Muscle of back (tissue), 13 donors: ENCODE measurements around the gene LRIG3. TPM values are rescaled to one million over a fixed set of nuclear protein-coding genes. Genes with fewer than 3 reads are reported as not detected.
"Not testable (repeated sequence)": the region's sequence is repeated elsewhere in the genome, so short reads cannot be mapped to it uniquely, and the experiment has no call there.

ENCODE experiments used
- DNase-seq, 3 donors: peaks; one replicate each; pipeline versions ENCODE4 v3.0.0 to v3.0.0-alpha.2; 2013
- long read RNA-seq, 9 donors: transcript quantifications; one replicate each; lab custom pipeline, GENCODE V29; 2026
- polyA plus RNA-seq, 10 donors: library from polyadenylated mRNA; unstranded; fragments of 120-200 nt; gene quantifications; one replicate each; pipeline ENCODE4 v1.2.1, GENCODE V29; 2013; ENCODE audit not compliant: insufficient read length in 10 of 10

The LRIG3 gene, protein sequence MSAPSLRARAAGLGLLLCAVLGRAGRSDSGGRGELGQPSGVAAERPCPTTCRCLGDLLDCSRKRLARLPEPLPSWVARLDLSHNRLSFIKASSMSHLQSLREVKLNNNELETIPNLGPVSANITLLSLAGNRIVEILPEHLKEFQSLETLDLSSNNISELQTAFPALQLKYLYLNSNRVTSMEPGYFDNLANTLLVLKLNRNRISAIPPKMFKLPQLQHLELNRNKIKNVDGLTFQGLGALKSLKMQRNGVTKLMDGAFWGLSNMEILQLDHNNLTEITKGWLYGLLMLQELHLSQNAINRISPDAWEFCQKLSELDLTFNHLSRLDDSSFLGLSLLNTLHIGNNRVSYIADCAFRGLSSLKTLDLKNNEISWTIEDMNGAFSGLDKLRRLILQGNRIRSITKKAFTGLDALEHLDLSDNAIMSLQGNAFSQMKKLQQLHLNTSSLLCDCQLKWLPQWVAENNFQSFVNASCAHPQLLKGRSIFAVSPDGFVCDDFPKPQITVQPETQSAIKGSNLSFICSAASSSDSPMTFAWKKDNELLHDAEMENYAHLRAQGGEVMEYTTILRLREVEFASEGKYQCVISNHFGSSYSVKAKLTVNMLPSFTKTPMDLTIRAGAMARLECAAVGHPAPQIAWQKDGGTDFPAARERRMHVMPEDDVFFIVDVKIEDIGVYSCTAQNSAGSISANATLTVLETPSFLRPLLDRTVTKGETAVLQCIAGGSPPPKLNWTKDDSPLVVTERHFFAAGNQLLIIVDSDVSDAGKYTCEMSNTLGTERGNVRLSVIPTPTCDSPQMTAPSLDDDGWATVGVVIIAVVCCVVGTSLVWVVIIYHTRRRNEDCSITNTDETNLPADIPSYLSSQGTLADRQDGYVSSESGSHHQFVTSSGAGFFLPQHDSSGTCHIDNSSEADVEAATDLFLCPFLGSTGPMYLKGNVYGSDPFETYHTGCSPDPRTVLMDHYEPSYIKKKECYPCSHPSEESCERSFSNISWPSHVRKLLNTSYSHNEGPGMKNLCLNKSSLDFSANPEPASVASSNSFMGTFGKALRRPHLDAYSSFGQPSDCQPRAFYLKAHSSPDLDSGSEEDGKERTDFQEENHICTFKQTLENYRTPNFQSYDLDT
- polyA plus RNA-seq = 10 to 100 TPM; 27.3 to 49.4 (median 33.3) TPM
- long read RNA-seq, donor 1, full-length matches to known transcripts = 3 of 3 reads
- long read RNA-seq, donor 1, partial matches to known transcripts = 0 of 3 reads
- long read RNA-seq, donor 1, other reads (novel, unspliced or antisense) = 0 of 3 reads
- long read RNA-seq, donor 2, full-length matches to known transcripts = 4 of 9 reads
- long read RNA-seq, donor 2, partial matches to known transcripts = 5 of 9 reads
- long read RNA-seq, donor 2, other reads (novel, unspliced or antisense) = 0 of 9 reads
- long read RNA-seq, donor 3 = 0 reads
- long read RNA-seq, donor 4, full-length matches to known transcripts = 2 of 8 reads
- long read RNA-seq, donor 4, partial matches to known transcripts = 6 of 8 reads
- long read RNA-seq, donor 4, other reads (novel, unspliced or antisense) = 0 of 8 reads
- long read RNA-seq, donor 5, full-length matches to known transcripts = 1 of 6 reads
- long read RNA-seq, donor 5, partial matches to known transcripts = 5 of 6 reads
- long read RNA-seq, donor 5, other reads (novel, unspliced or antisense) = 0 of 6 reads
- long read RNA-seq, donor 6, full-length matches to known transcripts = 3 of 10 reads
- long read RNA-seq, donor 6, partial matches to known transcripts = 7 of 10 reads
- long read RNA-seq, donor 6, other reads (novel, unspliced or antisense) = 0 of 10 reads
- long read RNA-seq, donor 7, full-length matches to known transcripts = 2 of 7 reads
- long read RNA-seq, donor 7, partial matches to known transcripts = 5 of 7 reads
- long read RNA-seq, donor 7, other reads (novel, unspliced or antisense) = 0 of 7 reads
- long read RNA-seq, donor 8, full-length matches to known transcripts = 2 of 13 reads
- long read RNA-seq, donor 8, partial matches to known transcripts = 11 of 13 reads
- long read RNA-seq, donor 8, other reads (novel, unspliced or antisense) = 0 of 13 reads
- long read RNA-seq, donor 9 = 0 reads

DNA sequence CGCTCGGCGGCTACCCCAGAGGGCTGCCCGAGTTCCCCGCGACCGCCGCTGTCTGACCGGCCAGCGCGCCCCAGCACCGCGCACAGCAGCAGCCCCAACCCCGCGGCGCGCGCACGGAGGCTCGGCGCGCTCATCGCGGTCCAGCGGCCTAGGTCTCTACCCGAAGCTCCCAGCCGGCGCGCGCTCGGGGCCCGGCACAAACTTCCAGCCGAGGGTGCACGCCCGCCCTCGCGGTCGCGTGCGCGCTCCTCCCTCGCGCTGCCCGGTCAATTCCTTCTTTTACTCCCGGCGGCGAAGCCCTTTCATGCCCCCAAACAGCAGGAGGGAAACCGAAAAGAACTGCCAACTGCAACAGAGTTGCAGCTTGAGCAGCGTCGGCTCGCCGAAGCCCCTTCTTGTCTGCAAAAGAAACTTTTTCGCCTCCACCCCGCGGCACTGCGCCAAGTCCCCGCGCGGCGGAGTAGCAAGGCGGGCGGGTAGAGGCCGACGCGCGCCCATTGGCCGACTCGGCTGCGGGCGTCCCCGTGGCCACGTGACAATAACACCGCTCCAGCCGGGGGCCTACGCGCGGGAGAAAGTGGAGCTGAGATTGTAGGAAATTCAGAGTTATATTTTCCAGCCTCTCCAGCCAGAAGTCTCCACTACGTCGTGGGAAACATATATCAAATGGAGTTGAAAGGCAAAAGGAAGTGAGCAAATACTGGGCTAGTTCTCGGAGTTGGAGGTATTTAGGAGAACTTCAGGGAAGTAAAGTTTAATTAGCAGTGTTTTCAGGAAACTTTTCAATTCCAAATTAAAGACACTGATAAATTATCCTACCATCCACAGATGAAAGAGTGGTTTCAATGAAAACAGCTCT, at the start of gene LRIG3:
Gene LRIG3 (minus strand): TSS at position 403 of the 859 bp plus-strand sequence. CDS start 269 bp downstream, at position 134.
- DNase-seq = peak; percentile 97 to 99 (median 98)

DNA sequence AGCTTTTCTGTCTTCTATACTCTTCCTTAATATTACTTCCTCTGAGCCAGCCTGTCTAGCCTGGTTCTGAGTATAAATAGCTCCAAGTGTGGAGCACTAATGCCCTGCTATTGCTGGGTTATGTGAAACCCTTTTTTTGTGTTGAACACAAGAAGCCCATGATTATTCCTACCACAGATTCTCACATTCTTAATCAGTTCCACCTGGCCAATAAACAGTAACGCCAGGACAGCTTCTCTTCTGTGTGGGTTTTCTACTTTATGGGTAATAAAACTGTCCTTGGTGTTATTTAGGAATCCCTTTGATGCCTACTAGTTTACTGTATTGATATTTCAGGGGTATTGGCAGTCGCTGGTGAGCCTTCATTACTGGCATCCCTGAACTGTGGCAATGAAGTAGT, 48.9 kb upstream of the LRIG3 start:
- peak in 1 of 3 donors; percentile 10 for DNase-seq

DNA sequence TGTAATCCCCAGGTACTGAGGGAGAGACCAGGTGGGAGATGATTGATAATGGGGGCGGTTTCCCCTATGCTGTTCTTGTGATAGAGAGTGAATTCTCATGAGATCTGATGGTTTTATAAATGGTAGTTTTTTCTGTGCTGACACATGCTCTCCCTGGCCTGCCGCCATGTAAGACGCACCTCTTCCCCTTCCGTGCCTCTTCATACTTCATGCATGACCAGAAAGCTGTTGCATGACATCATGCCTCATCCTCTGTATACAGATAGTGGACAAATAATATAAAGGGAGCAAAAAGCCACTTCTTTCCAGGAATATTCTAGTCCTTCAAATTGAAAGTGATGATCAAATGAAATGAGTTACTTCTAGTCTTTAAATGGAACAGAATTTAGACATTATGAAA, 47.3 kb upstream of the LRIG3 start:
- peak; percentile 48 to 79 (median 61) for DNase-seq

DNA sequence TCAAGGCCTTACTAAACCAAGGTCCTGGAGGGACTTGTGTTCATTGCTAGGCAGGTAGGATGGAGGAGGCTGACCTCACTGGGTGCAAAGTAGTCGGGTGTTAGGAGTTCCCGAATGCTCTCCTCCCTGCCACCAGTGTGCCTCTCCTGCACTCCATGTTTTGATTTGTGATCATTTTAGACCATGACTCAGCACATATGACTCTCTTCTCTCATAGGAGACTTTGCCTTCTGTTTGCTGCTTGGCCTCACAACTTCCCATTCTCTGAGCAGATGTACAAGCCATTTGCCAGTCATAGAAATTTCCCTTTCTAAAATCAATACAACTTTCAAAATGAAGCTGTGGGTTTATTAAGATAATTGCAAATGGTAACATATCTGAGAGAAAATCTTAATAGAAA, 46.6 kb upstream of the LRIG3 start:
- peak in 1 of 3 donors; percentile 16 for DNase-seq

DNA sequence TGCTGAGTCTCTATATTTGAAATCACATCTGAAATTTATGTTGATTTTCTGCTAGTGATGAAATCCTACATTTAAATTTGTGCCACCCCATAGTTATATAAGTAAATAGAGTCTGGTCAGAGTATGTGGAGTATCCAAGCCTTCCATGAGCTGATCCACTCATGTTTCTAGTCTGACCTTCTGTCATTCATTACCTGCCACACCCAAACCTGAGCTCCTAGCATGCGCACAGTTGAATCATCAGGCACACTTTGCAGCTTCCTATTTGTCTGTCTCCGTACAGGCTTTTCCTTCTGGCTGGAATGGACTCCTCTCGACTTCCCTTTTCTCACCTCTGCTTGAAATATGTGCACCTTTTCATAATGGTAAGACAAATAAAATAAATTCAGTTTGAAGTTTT, 45.3 kb upstream of the LRIG3 start:
- DNase-seq = no peak

DNA sequence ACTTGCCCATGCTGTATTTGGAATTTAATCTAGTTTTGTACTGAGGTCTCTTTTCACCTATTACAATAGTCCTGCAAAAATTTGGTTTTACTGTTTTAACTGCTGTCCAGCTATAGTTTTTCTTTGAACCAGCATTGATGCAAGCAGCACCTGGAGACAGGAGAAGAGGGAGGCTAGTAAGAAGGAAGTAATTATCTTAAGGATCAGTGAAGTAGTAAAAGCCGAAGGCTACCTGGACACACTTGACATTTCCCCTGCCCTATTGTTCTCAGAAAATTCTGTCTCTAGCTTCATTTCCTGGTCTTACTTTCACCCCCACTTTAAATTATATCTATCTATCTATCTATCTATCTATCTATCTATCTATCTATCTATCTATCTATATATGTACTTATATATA, 43.5 kb upstream of the LRIG3 start:
- no peak for DNase-seq

DNA sequence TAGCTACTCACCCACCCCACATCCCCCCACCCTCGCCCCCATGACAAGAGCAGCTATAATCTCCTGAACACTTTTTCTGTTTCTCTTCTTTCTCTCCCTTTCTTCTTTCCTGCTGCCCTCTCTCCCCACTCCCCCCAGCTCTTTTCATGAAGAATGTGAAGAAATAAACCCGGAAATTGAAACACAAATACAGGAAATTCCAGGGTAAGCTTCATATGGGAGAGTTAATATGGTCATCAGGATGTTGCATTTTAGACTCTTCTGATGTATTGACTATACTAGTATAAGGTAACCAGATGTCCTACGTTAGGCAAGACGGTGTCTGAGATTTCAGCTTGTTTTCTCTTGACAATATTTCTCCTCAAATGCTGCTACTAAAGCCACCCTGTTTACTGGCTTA, 41.6 kb upstream of the LRIG3 start:
- no peak for DNase-seq

DNA sequence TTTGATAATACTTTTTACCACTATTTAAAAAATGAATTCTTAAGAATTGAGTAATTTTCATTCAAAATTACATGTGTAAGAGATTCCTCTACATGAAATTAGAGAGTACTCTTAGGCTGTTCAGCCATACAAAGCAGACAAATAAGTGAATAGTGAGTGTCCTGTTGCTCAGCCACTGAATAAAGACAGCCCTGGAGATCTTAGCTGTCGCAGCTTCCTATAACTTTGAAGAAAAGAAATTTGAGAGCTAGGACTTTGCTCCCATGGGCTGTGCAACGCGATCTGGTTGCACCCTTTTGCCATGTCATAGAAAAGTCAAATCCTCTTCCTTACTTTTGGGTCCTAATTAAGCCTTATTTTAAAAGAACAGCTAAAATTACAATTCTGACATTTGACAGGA, 40.9 kb upstream of the LRIG3 start:
- no peak for DNase-seq

DNA sequence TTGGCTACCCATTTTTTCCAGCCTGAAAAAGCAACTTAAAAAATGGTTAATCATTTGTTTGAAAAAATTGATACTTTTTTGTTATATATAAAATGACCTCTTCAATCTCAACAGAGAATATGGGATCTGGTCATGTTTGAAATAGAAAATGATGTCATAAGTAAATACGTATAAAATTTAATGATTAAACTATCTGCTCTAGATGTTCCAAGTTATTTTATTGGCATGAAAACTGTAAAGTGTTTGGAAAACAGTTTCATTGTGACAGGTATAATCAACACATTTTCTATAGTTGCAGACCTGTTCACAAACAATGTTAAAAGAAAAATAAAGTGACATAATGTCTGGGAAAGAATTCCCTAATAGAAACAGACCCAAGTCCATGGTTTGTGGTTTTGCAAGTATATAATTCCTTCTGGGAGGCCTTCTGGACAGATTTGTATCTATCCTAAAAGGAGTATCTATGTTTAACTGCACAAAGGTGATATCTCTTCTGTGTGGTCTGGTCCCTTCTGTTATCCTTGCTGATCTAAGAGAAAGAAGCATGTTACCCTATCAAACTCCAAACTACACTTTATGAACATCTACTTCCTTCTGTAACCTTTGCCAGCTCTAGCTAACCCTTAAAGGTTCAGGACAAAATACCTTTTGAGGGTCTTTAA, 39.5 kb upstream of the LRIG3 start:
- DNase-seq = no peak

DNA sequence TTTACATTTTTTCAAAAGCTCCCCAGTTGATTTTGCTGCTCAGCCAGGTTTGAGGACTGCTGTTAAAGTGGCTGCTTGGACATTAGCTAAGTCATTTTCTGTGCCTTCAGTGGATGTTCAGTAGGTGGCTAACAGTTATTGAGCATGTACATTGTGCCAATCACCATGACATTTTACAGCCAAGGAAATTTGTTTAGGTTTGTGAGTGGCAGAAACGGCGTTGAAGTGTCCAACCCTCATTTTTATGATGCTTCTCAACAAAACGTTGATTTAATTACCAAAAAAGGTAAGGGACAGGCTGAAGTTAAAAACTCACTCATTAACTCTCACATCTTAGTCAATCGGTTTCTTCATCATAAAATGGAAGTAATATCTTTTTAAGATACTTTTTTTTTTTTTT, 37.0 kb upstream of the LRIG3 start:
- DNase-seq = no peak

DNA sequence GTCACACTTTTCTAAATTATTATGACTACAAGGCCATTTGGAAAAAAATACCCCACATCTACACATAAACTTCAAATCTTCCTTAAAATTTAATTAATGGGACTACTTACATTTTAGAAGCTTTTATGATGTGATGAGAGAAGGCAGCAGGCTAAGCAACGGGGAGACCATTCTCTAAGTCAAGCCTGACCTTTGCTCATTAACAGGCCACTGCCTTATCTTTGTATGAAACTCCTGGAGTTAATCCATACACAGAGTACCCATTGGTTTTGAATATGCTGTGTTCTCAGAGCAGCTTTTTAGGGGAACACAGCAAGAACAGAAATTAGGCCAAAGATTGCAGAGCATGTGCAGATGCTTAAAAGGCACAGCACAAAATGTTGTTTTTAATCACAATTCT, 35.5 kb upstream of the LRIG3 start:
- no peak for DNase-seq

DNA sequence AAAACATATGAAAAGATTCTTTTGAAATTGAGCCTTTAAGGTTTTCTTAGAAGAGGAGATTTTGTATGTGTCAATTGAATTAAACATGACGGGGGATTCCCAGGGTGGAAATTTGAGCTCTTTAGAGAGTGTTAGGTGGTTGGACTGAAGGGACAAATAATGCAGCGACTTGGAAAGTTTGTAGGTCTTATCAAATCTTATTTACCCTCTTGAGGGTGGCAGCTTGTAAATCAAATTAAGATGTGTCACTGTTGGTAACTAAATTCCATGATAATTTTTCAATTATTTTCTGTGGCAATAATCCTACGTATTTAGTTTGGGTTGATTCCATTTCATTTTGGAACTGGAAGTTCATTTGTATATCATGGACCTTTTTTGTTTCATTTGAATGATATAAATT, 33.7 kb upstream of the LRIG3 start:
- DNase-seq = no peak

DNA sequence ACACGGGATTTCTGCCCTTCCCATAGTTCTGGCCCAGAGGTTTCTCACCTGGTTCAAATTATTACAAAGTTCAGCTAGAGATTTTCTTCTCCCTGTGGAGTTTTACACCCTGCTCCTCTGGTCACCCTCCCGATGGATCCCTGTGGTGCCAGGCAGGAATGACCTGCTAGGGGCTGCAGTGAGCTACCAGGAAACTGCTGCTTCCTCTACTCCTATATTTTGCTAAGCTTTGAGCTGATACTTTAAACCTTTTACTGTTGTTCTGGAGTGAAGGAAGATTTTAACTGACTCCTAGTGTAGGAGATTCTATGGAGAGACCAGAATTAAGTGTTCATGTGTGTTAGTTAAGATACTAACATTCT, 30.4 kb upstream of the LRIG3 start:
- DNase-seq = no peak

DNA sequence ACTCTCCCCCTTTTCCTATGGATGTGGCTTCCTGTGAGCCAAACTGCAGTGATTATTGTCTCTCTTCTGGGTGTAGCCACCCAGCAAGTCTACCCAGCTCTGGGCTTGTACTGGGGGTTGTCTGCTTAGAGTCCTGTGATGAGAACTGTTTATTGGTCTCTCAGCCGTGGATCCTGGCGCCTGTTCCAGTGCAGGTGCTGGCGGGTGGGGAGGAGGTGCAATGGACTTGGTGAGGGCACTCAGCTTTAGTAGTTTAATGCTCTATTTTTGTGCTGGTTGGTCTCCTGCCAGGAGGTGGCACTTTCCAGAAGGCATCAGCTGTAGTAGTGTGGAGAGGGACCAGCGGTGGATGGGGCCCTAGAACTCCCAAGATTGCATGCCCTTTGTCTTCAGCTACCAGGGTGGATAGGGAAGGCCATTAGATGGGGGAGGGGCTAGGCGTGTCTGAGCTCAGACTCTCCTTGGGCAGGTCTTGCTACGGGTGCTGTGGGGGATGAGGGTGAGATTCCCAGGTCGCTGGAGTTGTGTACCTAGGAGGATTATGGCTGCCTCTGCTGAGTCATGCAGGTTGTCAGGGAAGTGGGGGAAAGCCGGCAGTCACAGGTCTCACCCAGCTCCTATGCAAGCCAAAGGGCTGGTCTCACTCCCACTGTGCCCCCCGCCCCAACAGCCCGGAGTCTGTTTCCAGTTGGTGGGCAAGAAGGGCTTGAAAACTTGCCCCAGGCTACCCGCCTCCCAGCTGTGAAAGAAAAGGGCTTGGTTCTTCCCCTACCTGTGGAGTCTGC, 29.8 kb upstream of the LRIG3 start:
- DNase-seq = not testable (repeated sequence)

DNA sequence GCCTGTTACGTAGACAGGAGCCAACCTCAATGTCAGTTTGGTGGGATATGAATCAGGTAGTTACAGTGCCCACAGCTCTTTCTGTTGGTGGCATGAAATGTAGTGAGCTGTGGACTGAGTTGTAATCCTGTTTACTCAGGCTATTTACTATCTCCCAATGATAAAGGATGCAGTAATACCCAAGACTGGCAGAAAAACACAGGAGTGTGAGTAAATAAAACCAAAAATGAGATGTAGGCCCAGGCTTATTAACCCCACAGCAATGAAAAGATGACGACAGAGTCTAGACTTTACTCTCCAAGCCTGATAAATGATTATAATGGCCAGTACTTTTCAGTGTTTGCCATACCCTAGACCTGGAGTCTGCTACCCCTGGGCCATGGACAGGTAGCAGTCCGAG, 22.8 kb upstream of the LRIG3 start:
- no peak for DNase-seq

DNA sequence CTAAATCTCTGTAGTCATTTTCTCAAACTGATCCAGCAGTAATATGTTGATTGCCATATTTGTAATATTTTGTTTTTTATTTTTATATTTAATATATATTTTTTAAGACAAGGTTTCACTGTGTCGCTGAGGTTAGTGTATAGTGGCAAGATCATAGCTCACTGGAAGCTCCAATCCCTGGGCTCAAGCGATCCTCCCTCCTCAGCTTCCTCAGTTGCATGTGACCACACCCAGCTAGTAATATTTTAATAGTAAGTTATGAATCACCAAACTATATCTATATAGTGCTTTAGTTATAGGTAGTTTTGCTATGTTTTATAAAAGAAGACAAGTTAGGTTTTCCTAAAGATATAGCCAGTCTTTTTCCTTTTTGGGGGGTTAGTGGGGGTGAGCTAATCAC, 22.0 kb upstream of the LRIG3 start:
- no peak for DNase-seq

DNA sequence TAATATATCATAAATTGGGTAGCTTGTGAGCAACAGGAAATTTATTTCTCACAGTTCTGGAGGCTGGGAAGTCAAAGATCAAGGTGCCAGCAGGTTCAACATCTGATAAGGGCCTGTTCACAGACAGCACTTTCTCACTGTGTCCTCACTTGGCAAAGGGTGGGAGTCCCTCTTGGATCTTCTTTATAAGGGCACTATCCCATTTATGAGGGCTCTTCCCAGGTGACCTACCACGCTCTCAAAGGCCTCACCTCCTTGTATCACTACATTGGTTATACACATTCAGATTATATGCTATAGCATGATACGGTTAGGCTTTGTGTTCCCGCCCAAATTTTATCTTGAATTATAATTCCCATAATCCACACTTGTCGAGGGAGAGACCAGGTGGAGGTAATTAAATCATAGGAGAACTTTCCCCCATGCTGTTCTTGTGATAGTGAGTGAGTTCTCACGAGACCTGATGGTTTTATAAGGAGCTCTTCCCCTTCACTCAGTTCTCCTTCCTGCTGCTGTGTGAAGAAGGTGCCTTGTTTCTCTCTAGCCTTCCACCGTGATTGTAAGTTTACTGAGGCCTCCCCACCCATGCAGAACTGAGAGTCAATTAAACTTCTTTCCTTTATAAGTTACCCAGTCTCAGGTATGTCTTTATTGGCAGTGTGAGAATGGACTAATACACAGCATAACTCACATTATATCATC, 19.2 kb upstream of the LRIG3 start:
- DNase-seq = no peak
